ENCODE results near the gene C14orf180. TPM values are rescaled to one million over a fixed set of nuclear protein-coding genes. Genes with fewer than 3 reads are reported as not detected.

Gene C14orf180
- polyA plus RNA-seq, 1 experiment, result not detected

- TF ChIP-seq CTCF (IDR thresholded peaks at IDR 0.05; ENCODE audit: low read depth, low read length), result no peak
- no peak for DNase-seq (ENCODE audit: low read depth, low spot score)
- H3K4me3 ChIP-seq (ENCODE audit: low read depth, low read length), result no peak overlapping the region
- H3K27me3 ChIP-seq (ENCODE audit: control insufficient read depth, insufficient read depth, low read length), result peaks cover 3% of the 10 kb centered on the region
- H3K9me3 ChIP-seq (ENCODE audit: control insufficient read depth, insufficient read depth, low read length), result no peaks in the 10 kb centered on the region
- POLR2A ChIA-PET, result no interaction called here
- CTCF ChIA-PET, result no interaction called here
- H3K27ac ChIP-seq (ENCODE audit: low read depth, low read length), result no peak overlapping the region
Observed at GRCh38 chr14:104556256-104557021, 23.1 kb upstream of the C14orf180 start.

GRCh38 chr14:104557086-104557485, 22.5 kb upstream of the C14orf180 start:
- H3K4me3 ChIP-seq (ENCODE audit: low read depth, low read length), result no peak overlapping the region
- ChIA-PET POLR2A (no interaction called here), CTCF (no interaction called here)
- TF ChIP-seq CTCF (IDR thresholded peaks at IDR 0.05; ENCODE audit: low read depth, low read length), result no peak
- no peaks in the 10 kb centered on the region for H3K9me3 ChIP-seq (ENCODE audit: control insufficient read depth, insufficient read depth, low read length)
- no peak for DNase-seq (ENCODE audit: low read depth, low spot score)
- peaks cover 3% of the 10 kb centered on the region for H3K27me3 ChIP-seq (ENCODE audit: control insufficient read depth, insufficient read depth, low read length)
- no peak overlapping the region for H3K27ac ChIP-seq (ENCODE audit: low read depth, low read length)

GRCh38 chr14:104557766-104558165, 21.8 kb upstream of the C14orf180 start:
- POLR2A ChIA-PET, result no interaction called here
- H3K4me3 ChIP-seq (ENCODE audit: low read depth, low read length), result no peak overlapping the region
- no peak for DNase-seq (ENCODE audit: low read depth, low spot score)
- TF ChIP-seq CTCF (IDR thresholded peaks at IDR 0.05; ENCODE audit: low read depth, low read length), result no peak
- CTCF ChIA-PET, result no interaction called here
- peaks cover 3% of the 10 kb centered on the region for H3K27me3 ChIP-seq (ENCODE audit: control insufficient read depth, insufficient read depth, low read length)
- no peak overlapping the region for H3K27ac ChIP-seq (ENCODE audit: low read depth, low read length)
- no peaks in the 10 kb centered on the region for H3K9me3 ChIP-seq (ENCODE audit: control insufficient read depth, insufficient read depth, low read length)

GRCh38 chr14:104558231-104559027, 21.1 kb upstream of the C14orf180 start:
- no peak for DNase-seq (ENCODE audit: low read depth, low spot score)
- no peak for TF ChIP-seq CTCF (IDR thresholded peaks at IDR 0.05; ENCODE audit: low read depth, low read length)
- CTCF ChIA-PET, result no interaction called here
- Histone ChIP-seq H3K27me3 (ENCODE audit: control insufficient read depth, insufficient read depth, low read length) (peaks cover 3% of the 10 kb centered on the region), H3K27ac (ENCODE audit: low read depth, low read length) (no peak overlapping the region), H3K4me3 (ENCODE audit: low read depth, low read length) (no peak overlapping the region), H3K9me3 (ENCODE audit: control insufficient read depth, insufficient read depth, low read length) (no peaks in the 10 kb centered on the region)
- POLR2A ChIA-PET, result no interaction called here
